ENCODE results near the gene ESR1.

ESR1 gene

DNA sequence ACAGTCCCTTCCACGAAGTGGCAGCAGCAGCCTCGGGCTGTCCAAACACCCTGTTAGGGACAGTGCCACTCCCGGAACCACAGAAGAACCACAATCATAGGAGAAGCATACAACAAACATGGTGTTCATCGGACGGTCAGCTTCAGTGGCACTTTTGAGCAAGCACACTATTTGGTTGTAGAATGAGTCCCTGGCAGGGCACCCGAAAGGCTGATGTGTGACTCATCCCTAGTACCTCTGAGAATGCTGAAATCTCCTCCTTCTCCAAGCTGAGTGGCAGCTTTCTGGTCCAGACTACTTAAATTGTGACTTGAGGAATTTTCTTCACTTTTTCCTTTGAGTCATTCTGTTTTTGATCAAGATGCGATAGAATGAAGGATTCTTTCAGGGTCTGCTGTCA, 282.5 kb downstream of the ESR1 start:
- H3K27ac ChIP-seq, result no peak overlapping the region
- no peaks in the 10 kb centered on the region for H3K9me3 ChIP-seq (ENCODE audit: severe bottlenecking)
- no peaks in the 10 kb centered on the region for H3K27me3 ChIP-seq (ENCODE audit: insufficient read depth, low read depth, severe bottlenecking)
- H3K4me3 ChIP-seq (ENCODE audit: low read depth, low read length), result no peak overlapping the region
- H3K36me3 ChIP-seq, result no peaks in the 10 kb centered on the region
- TF ChIP-seq, protein P1, sequence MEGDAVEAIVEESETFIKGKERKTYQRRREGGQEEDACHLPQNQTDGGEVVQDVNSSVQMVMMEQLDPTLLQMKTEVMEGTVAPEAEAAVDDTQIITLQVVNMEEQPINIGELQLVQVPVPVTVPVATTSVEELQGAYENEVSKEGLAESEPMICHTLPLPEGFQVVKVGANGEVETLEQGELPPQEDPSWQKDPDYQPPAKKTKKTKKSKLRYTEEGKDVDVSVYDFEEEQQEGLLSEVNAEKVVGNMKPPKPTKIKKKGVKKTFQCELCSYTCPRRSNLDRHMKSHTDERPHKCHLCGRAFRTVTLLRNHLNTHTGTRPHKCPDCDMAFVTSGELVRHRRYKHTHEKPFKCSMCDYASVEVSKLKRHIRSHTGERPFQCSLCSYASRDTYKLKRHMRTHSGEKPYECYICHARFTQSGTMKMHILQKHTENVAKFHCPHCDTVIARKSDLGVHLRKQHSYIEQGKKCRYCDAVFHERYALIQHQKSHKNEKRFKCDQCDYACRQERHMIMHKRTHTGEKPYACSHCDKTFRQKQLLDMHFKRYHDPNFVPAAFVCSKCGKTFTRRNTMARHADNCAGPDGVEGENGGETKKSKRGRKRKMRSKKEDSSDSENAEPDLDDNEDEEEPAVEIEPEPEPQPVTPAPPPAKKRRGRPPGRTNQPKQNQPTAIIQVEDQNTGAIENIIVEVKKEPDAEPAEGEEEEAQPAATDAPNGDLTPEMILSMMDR (IDR thresholded peaks at IDR 0.05; ENCODE audit: low read depth, low read length), result no peak
- DNase-seq, result no peak

DNA sequence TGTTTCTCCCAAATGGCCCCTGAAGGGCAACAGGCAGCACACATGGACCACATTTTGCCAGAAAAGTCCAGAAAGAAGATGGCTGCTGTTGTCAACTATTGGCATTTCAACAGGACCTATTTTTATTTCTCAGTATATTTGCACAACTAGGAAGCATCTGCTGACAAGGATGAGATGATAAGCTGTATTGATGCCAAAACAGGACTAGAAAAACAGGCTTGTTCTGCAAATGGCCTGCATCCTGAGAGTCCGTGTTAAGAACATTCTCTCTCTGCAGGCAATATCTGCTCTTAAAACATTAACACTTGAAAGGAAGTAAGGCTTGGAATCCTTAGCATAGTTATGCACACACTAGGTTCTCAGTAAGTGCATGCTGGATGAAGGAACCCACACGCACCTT, 283.7 kb downstream of the ESR1 start:
- DNase-seq, result no peak
- no peaks in the 10 kb centered on the region for H3K9me3 ChIP-seq (ENCODE audit: severe bottlenecking)
- TF ChIP-seq, protein P1 (IDR thresholded peaks at IDR 0.05; ENCODE audit: low read depth, low read length), result no peak
- no peaks in the 10 kb centered on the region for H3K36me3 ChIP-seq
- no peaks in the 10 kb centered on the region for H3K27me3 ChIP-seq (ENCODE audit: insufficient read depth, low read depth, severe bottlenecking)
- H3K4me3 ChIP-seq (ENCODE audit: low read depth, low read length), result no peak overlapping the region
- no peak overlapping the region for H3K27ac ChIP-seq

DNA sequence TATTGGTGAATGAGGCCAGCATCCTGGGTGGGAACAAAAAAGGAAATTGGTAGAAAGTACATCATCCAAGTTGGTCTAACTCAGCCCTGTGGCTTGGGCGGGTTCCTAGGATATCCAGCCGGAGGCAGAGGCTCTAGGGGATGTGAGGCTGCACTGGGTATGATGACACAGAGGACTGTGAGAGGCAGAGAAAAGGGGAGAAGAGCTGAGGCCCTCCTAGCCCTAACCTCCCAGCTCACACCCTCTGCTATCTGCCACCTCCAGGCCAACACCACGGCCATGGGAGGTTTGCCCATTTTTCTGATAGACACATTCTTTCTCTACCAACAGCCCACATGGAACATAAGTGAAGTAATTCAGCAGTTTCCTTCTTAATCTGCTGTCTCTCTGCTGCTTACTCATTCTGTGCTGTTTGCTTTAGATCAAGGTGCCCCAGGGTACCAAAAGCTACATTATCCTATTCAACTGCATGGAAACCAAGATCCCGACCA, 284.4 kb downstream of the ESR1 start:
- TF ChIP-seq, protein P1 (IDR thresholded peaks at IDR 0.05; ENCODE audit: low read depth, low read length), result no peak
- H3K27ac ChIP-seq, result no peak overlapping the region
- H3K4me3 ChIP-seq (ENCODE audit: low read depth, low read length), result no peak overlapping the region
- H3K9me3 ChIP-seq (ENCODE audit: severe bottlenecking), result no peaks in the 10 kb centered on the region
- DNase-seq, result no peak
- H3K36me3 ChIP-seq, result no peaks in the 10 kb centered on the region
- peaks cover 3% of the 10 kb centered on the region for H3K27me3 ChIP-seq (ENCODE audit: insufficient read depth, low read depth, severe bottlenecking)

DNA sequence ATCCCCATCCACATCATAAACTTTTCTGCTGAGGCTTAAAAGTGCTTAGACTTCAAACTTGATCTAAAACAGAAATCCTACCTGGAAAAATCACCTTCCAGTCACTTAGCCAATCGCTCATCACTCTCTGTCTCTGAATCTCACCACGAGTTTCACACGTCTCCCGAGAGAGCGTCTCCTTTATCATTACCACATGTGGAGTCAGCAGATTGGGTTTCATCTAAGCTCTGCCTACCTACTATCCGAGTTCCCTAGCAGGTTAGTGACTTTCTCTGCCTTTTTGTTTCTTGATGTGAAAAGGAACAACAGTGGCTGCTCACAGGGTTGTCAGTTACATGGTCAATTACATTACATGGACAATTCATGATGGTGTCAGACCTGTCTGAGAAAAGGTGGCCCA, 286.2 kb downstream of the ESR1 start:
- no peaks in the 10 kb centered on the region for H3K9me3 ChIP-seq (ENCODE audit: severe bottlenecking)
- no peak for DNase-seq
- H3K27me3 ChIP-seq (ENCODE audit: insufficient read depth, low read depth, severe bottlenecking), result peaks cover 3% of the 10 kb centered on the region

DNA sequence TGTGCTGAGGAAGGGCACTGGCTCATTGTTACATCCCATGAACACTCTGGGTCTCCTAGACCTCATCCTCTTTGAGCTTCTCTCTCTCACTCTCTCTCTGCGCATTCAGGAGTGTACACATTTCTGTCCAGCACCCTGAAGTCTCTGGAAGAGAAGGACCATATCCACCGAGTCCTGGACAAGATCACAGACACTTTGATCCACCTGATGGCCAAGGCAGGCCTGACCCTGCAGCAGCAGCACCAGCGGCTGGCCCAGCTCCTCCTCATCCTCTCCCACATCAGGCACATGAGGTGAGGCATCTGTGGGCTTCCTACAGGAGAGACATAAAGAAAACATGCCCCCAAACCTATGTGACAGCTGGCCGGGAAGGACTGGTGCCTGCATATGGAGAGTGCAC, 286.8 kb downstream of the ESR1 start:
- Histone ChIP-seq H3K36me3 (no peaks in the 10 kb centered on the region), H3K27ac (no peak overlapping the region), H3K9me3 (ENCODE audit: severe bottlenecking) (no peaks in the 10 kb centered on the region), H3K4me3 (ENCODE audit: low read depth, low read length) (no peak overlapping the region), H3K27me3 (ENCODE audit: insufficient read depth, low read depth, severe bottlenecking) (peaks cover 3% of the 10 kb centered on the region)
- no peak for DNase-seq
- TF ChIP-seq, protein P1 (IDR thresholded peaks at IDR 0.05; ENCODE audit: low read depth, low read length), result no peak

More for the DNA sequence above, 286.2 kb downstream of the ESR1 start:
- no peaks in the 10 kb centered on the region for H3K36me3 ChIP-seq
- H3K27ac ChIP-seq, result no peak overlapping the region
- TF ChIP-seq, protein P1 (IDR thresholded peaks at IDR 0.05; ENCODE audit: low read depth, low read length), result no peak
- H3K4me3 ChIP-seq (ENCODE audit: low read depth, low read length), result no peak overlapping the region

DNA sequence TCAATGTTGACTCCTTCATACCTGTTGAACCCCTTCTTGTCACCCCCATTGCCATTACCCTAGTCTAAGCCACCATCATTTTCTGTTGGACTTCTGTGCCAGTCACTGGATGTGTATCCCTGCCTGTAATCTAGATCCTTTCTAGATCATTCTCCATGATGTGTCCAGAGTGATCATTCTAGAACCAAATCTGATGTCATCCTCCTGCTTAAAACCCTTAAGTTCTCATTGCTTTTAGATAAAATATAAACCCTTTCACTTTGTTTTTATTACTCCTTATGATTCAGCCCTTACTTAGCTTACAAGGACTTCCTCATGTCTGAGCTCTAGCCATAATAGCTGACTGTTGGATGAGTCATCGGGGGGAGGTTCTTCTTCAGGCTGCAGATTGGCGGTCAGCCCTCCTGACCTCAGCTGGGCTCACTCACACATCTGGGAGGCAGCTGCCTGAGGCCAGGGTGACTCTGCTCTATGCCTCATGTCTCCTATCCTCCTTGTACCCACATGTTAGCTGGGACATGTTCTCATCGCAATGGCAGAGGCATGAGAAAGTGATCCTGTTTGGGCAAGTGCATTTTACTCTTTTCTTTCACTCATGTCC, 287.6 kb downstream of the ESR1 start:
- TF ChIP-seq, protein P1 (IDR thresholded peaks at IDR 0.05; ENCODE audit: low read depth, low read length), result no peak
- H3K36me3 ChIP-seq, result no peaks in the 10 kb centered on the region
- DNase-seq, result no peak
- no peak overlapping the region for H3K4me3 ChIP-seq (ENCODE audit: low read depth, low read length)
- no peaks in the 10 kb centered on the region for H3K9me3 ChIP-seq (ENCODE audit: severe bottlenecking)
- H3K27ac ChIP-seq, result no peak overlapping the region
- H3K27me3 ChIP-seq (ENCODE audit: insufficient read depth, low read depth, severe bottlenecking), result peaks cover 3% of the 10 kb centered on the region

Measured in WERI-Rb-1 (cell line).